Neural cell (in vitro differentiated cells): ENCODE data around the gene VEPH1. TPM values are rescaled to one million over a fixed set of nuclear protein-coding genes. Genes with fewer than 3 reads are reported as not detected.

Experiments
- H2AFZ ChIP-seq: fragments of 200-600, 300-800 bp; sonication (generic), shearing (Covaris generic); 2 replicates; pipeline ENCODE4 v1.6.0; 2014; ENCODE audit warnings: low read depth, mild to moderate bottlenecking, antibody characterized with exemption, low read length, moderate library complexity
- H3F3A ChIP-seq: fragments of 200-600 bp; shearing (Covaris generic); 2 replicates; pipeline ENCODE4 v1.6.1; 2016; ENCODE audit warnings: mild to moderate bottlenecking, moderate library complexity, mixed read lengths, antibody characterized with exemption, low read length; ENCODE audit not compliant: insufficient read depth, poor library complexity, severe bottlenecking
- H3K27ac ChIP-seq: fragments of 200-600, 300-800 bp; sonication (generic), shearing (Covaris generic); 2 replicates; pipeline ENCODE4 v1.5.1; 2014; ENCODE audit warnings: mild to moderate bottlenecking, low read length, moderate library complexity
- H3K27me3 ChIP-seq: fragments of 300-800, 200-600 bp; sonication (generic), shearing (Covaris generic); 2 replicates; pipeline ENCODE4 v1.6.0; 2014; ENCODE audit warnings: mild to moderate bottlenecking, low read depth, low read length, moderate library complexity; ENCODE audit not compliant: insufficient read depth
- H3K36me3 ChIP-seq: fragments of 300-800, 200-600 bp; sonication (generic), shearing (Covaris generic); 2 replicates; pipeline ENCODE4 v1.5.1; 2014; ENCODE audit warnings: mild to moderate bottlenecking, antibody characterized with exemption, low read length, moderate library complexity; ENCODE audit not compliant: insufficient read depth
- H3K4me2 ChIP-seq: fragments of 300-800, 200-600 bp; sonication (generic), shearing (Covaris generic); 2 replicates; pipeline ENCODE4 v1.6.0; 2014; ENCODE audit warnings: mild to moderate bottlenecking, low read length
- H3K4me3 ChIP-seq: fragments of 300-800, 200-600 bp; sonication (generic), shearing (Covaris generic); 2 replicates; pipeline ENCODE4 v1.5.1; 2014; ENCODE audit warnings: mild to moderate bottlenecking, low read length, moderate library complexity
- H3K79me2 ChIP-seq: fragments of 200-600 bp; shearing (Covaris generic); replicated peaks from 2 replicates; pipeline ENCODE4 v1.6.0; 2014; ENCODE audit warnings: mild to moderate bottlenecking, low read length, moderate library complexity; ENCODE audit not compliant: insufficient read depth
- H3K9ac ChIP-seq: fragments of 300-800, 200-600 bp; sonication (generic), shearing (Covaris generic); 2 replicates; pipeline ENCODE4 v1.6.1; 2016; ENCODE audit warnings: mild to moderate bottlenecking, low read length, mixed read lengths
- H3K9me2 ChIP-seq: fragments of 200-600 bp; shearing (Covaris generic); 2 replicates; pipeline ENCODE4 v1.6.1; 2016; ENCODE audit warnings: mild to moderate bottlenecking, low read length, mixed read lengths; ENCODE audit not compliant: insufficient read depth
- H3K9me3 ChIP-seq: fragments of 200-600, 300-800 bp; sonication (generic), shearing (Covaris generic); 2 replicates; pipeline ENCODE4 v1.6.1; 2016; ENCODE audit warnings: mild to moderate bottlenecking, mixed run types, low read length, moderate library complexity, mixed read lengths
- H4K20me1 ChIP-seq: fragments of 200-600 bp; shearing (Covaris generic); 2 replicates; pipeline ENCODE4 v1.6.1; 2016; ENCODE audit warnings: mild to moderate bottlenecking, mixed run types; ENCODE audit not compliant: insufficient read depth
- EP300 ChIP-seq: fragments of 450-650 bp; conservative IDR thresholded peaks from 2 replicates; pipeline ENCODE4 v1.6.1; 2014; ENCODE audit warnings: antibody characterized with exemption, mild to moderate bottlenecking, moderate library complexity; ENCODE audit not compliant: poor library complexity, severe bottlenecking
- EZH2 ChIP-seq: fragments of 200-600, 300-800 bp; shearing (Covaris generic), sonication (generic); IDR thresholded peaks from 2 replicates; pipeline ENCODE4 v1.6.1; 2014; ENCODE audit warnings: antibody characterized with exemption, low read length, borderline replicate concordance, mild to moderate bottlenecking; ENCODE audit not compliant: insufficient read depth, poor library complexity, severe bottlenecking
- MXI1 ChIP-seq: fragments of 450-650 bp; conservative IDR thresholded peaks from 2 replicates; pipeline ENCODE4 v1.6.1; 2014; ENCODE audit warnings: antibody characterized with exemption, mild to moderate bottlenecking; ENCODE audit not compliant: poor library complexity, severe bottlenecking
- POLR2AphosphoS5 ChIP-seq: IDR thresholded peaks from 2 replicates; pipeline ENCODE4 v1.6.1; 2012
- RAD21 ChIP-seq: fragments of 450-650 bp; conservative IDR thresholded peaks from 2 replicates; pipeline ENCODE4 v1.6.1; 2014; ENCODE audit warnings: antibody characterized with exemption, mild to moderate bottlenecking, moderate library complexity
- SMC3 ChIP-seq: fragments of 450-650 bp; conservative IDR thresholded peaks from 2 replicates; pipeline ENCODE4 v1.6.1; 2014; ENCODE audit warnings: antibody characterized with exemption, mild to moderate bottlenecking, moderate library complexity; ENCODE audit not compliant: poor library complexity
- TAF1 ChIP-seq: IDR thresholded peaks from 2 replicates; pipeline ENCODE4 v1.6.1; 2012; ENCODE audit warnings: low read depth
- polyA plus RNA-seq: library from polyadenylated mRNA; depleted of rRNA; stranded (reverse); fragments of >200 nt; gene quantifications from 2 replicates; pipeline ENCODE4 v1.2.3, GENCODE V29; 2014
- TF ChIP-seq, protein P1 (sequence below): IDR thresholded peaks from 2 replicates; pipeline ENCODE4 v1.6.1; 2012; ENCODE audit warnings: borderline replicate concordance
- TF ChIP-seq, protein P2 (sequence below): fragments of 450-650 bp; IDR thresholded peaks from 2 replicates; pipeline ENCODE4 v1.5.1; 2014; ENCODE audit warnings: antibody characterized with exemption, mild to moderate bottlenecking, moderate library complexity; ENCODE audit not compliant: poor library complexity, severe bottlenecking

VEPH1 gene
- polyA plus RNA-seq, 1 donor from 2014 or later, result 0.89 TPM

DNA sequence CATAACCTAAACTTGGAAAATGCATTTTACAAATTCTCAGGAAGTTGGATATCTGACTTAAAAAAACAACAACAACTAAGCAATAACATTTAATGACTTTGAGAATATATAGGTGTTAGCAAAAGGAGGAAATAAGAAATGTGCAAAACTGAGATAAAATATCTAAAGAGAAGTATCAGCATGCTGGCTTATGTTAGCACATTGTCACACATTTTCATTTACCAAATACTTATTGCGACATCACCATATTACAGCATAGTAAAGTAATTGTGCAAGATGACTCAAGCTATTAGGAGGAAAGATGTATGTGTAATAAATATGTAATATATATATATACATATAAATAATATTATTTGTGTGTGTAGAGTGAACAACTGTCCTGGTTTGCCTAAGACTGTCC is 57.4 kb downstream of the VEPH1 start:
- H3K9me3 ChIP-seq, result no peaks in the 10 kb centered on the region
- H3K27me3 ChIP-seq, result no peaks in the 10 kb centered on the region
- no peak overlapping the region for H3K9ac ChIP-seq
- H4K20me1 ChIP-seq, result no peaks in the 10 kb centered on the region
- no peak overlapping the region for H3K27ac ChIP-seq
- no peak overlapping the region for H2AFZ ChIP-seq
- no peak overlapping the region for H3K4me2 ChIP-seq
- TF ChIP-seq, protein P1, sequence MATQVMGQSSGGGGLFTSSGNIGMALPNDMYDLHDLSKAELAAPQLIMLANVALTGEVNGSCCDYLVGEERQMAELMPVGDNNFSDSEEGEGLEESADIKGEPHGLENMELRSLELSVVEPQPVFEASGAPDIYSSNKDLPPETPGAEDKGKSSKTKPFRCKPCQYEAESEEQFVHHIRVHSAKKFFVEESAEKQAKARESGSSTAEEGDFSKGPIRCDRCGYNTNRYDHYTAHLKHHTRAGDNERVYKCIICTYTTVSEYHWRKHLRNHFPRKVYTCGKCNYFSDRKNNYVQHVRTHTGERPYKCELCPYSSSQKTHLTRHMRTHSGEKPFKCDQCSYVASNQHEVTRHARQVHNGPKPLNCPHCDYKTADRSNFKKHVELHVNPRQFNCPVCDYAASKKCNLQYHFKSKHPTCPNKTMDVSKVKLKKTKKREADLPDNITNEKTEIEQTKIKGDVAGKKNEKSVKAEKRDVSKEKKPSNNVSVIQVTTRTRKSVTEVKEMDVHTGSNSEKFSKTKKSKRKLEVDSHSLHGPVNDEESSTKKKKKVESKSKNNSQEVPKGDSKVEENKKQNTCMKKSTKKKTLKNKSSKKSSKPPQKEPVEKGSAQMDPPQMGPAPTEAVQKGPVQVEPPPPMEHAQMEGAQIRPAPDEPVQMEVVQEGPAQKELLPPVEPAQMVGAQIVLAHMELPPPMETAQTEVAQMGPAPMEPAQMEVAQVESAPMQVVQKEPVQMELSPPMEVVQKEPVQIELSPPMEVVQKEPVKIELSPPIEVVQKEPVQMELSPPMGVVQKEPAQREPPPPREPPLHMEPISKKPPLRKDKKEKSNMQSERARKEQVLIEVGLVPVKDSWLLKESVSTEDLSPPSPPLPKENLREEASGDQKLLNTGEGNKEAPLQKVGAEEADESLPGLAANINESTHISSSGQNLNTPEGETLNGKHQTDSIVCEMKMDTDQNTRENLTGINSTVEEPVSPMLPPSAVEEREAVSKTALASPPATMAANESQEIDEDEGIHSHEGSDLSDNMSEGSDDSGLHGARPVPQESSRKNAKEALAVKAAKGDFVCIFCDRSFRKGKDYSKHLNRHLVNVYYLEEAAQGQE, result no peak
- TF ChIP-seq EZH2, result no peak
- TF ChIP-seq, protein P2, sequence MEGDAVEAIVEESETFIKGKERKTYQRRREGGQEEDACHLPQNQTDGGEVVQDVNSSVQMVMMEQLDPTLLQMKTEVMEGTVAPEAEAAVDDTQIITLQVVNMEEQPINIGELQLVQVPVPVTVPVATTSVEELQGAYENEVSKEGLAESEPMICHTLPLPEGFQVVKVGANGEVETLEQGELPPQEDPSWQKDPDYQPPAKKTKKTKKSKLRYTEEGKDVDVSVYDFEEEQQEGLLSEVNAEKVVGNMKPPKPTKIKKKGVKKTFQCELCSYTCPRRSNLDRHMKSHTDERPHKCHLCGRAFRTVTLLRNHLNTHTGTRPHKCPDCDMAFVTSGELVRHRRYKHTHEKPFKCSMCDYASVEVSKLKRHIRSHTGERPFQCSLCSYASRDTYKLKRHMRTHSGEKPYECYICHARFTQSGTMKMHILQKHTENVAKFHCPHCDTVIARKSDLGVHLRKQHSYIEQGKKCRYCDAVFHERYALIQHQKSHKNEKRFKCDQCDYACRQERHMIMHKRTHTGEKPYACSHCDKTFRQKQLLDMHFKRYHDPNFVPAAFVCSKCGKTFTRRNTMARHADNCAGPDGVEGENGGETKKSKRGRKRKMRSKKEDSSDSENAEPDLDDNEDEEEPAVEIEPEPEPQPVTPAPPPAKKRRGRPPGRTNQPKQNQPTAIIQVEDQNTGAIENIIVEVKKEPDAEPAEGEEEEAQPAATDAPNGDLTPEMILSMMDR, result no peak
- TF ChIP-seq POLR2AphosphoS5, result no peak
- TF ChIP-seq RAD21, result no peak
- H3K9me2 ChIP-seq, result no peaks in the 10 kb centered on the region
- H3K79me2 ChIP-seq, result no peaks in the 10 kb centered on the region
- H3F3A ChIP-seq, result no peaks in the 10 kb centered on the region
- H3K36me3 ChIP-seq, result no peaks in the 10 kb centered on the region
- no peak overlapping the region for H3K4me3 ChIP-seq

- no peaks in the 10 kb centered on the region for H3K36me3 ChIP-seq
- no peaks in the 10 kb centered on the region for H3F3A ChIP-seq
- H3K27me3 ChIP-seq, result no peaks in the 10 kb centered on the region
- H3K9me2 ChIP-seq, result no peaks in the 10 kb centered on the region
- no peaks in the 10 kb centered on the region for H3K9me3 ChIP-seq
- H3K9ac ChIP-seq, result no peak overlapping the region
- no peak overlapping the region for H3K27ac ChIP-seq
- H2AFZ ChIP-seq, result no peak overlapping the region
- no peak for TF ChIP-seq SMC3
- TF ChIP-seq MXI1, result no peak
- no peak for TF ChIP-seq RAD21
- no peak for TF ChIP-seq POLR2AphosphoS5
- TF ChIP-seq, protein P2, result no peak
- no peak for TF ChIP-seq EP300
- no peak for TF ChIP-seq EZH2
- TF ChIP-seq, protein P1, result no peak
- TF ChIP-seq TAF1, result no peak
- no peaks in the 10 kb centered on the region for H4K20me1 ChIP-seq
- H3K4me2 ChIP-seq, result no peak overlapping the region
- no peaks in the 10 kb centered on the region for H3K79me2 ChIP-seq
- H3K4me3 ChIP-seq, result no peak overlapping the region
Measured at GRCh38 chr3:157444797-157445184, 58.4 kb downstream of the VEPH1 start.
